Vagina (tissue), 2 donors: Measurements from ENCODE around the gene ADAMTS17. TPM values are rescaled to one million over a fixed set of nuclear protein-coding genes. Genes with fewer than 3 reads are reported as not detected.

Experiments
- DNase-seq, 2 donors: peaks; one replicate each; pipeline ENCODE4 v3.0.0-alpha.2; 2017; ENCODE audit errors: extremely low spot score in 2 of 2
- H3K27ac ChIP-seq: fragments of 200-600 bp; sonication (generic); one replicate; pipeline ENCODE4 v1.5.1; 2019
- H3K27me3 ChIP-seq: fragments of 200-600 bp; sonication (generic); one replicate; pipeline ENCODE4 v1.5.1; 2019
- H3K36me3 ChIP-seq, 2 donors: fragments of 200-600 bp; sonication (generic); one replicate each; pipeline ENCODE4 v1.5.1; 2017 to 2019
- H3K4me1 ChIP-seq: fragments of 200-600 bp; sonication (generic); one replicate; pipeline ENCODE4 v1.5.1; 2019
- H3K4me3 ChIP-seq, 2 donors: fragments of 200-600 bp; sonication (generic); 1 replicate in 1 of 2; 2 replicates in 1 of 2; pipeline ENCODE4 v1.5.1; 2016 to 2019
- H3K9me3 ChIP-seq: fragments of 200-600 bp; sonication (generic); one replicate; pipeline ENCODE4 v1.5.1; 2019
- POLR2A ChIP-seq, 2 donors: fragments of 450-650 bp; IDR thresholded peaks; one replicate each; pipeline ENCODE4 v1.6.1; 2017; ENCODE audit warnings: antibody characterized with exemption in 2 of 2, mild to moderate bottlenecking in 2 of 2, moderate library complexity in 2 of 2
- POLR2AphosphoS5 ChIP-seq, 2 donors: sonication (generic); formaldehyde crosslinking; IDR thresholded peaks; one replicate each; pipeline ENCODE4 v1.9.0; 2017; ENCODE audit warnings: antibody characterized with exemption in 2 of 2, mild to moderate bottlenecking in 2 of 2, low read depth in 1 of 2; ENCODE audit not compliant: insufficient read depth in 1 of 2
- intact Hi-C: fragments of 100-400 bp; cut with DNase I; formaldehyde crosslinking; loops from one replicate; pipeline ENCODE4 v1.15.1; 2023
- total RNA-seq: library from RNA; depleted of rRNA; stranded (reverse); fragments of >200 nt; gene quantifications from one replicate; pipeline ENCODE4 v1.2.3, GENCODE V29; 2016
- TF ChIP-seq, protein P1 (sequence below), 3 experiments: fragments of 450-650 bp in 2 of 3; fragments of 200-600 bp in 1 of 3; sonication (generic) in 1 of 3; IDR thresholded peaks; one replicate each; pipeline ENCODE4 v1.5.1; 2017 to 2019; ENCODE audit warnings: antibody characterized with exemption in 3 of 3, mild to moderate bottlenecking in 2 of 3, moderate library complexity in 2 of 3

Gene ADAMTS17
- total RNA-seq, 1 donor from 2014 or later: 16.0 TPM

DNA sequence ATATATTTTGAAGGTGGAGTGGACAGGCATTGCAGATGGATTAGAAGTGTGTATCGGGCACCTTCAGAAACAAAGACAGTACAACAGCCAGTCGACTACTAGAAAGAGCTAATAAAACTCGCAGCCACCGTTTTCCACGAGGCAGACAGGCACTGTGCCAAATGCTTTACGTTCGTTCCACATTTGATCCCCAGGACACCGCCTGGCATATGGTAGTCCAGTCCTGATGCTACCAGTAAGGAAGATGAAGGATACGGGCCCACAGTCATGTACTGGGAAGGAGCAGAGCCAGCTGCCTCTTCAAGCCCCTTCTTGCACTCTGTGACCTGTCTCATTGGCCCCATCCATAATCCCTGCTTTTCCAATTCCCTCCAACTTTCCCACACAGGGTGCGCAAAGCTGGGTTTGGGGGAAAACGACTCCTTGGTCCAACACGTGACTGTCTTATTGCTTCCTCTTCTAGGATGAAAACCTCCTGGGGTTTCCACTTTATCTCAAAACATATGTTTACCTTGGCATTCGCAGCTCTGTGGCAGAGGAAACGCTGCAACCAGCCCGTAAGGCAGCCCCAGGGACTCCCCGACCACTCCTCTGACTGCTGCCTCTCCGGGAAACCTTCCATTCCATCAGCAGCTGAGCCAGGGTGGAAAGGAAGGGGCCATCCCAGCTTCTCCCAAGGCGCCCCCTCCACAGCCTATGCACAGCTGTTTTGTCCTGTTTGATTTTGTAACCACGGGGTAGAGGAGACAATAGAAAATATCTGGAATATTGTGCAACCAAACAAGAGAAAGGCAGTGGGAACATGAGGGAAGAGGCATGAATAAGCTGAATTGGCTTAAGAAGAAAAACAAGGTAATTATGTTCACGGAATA lies 107.4 kb downstream of the ADAMTS17 start:
- no peak overlapping the region for H3K27ac ChIP-seq
- intact Hi-C loops: no loop called here
- no peak for DNase-seq
- peaks cover 10% of the 10 kb centered on the region for H3K4me1 ChIP-seq
- no peaks in the 10 kb centered on the region for H3K36me3 ChIP-seq
- TF ChIP-seq POLR2A (IDR thresholded peaks at IDR 0.05) (no peak), POLR2AphosphoS5 (IDR thresholded peaks at IDR 0.05; ENCODE audit: insufficient read depth in 1 of 2, low read depth in 1 of 2) (no peak)
- TF ChIP-seq, protein P1, sequence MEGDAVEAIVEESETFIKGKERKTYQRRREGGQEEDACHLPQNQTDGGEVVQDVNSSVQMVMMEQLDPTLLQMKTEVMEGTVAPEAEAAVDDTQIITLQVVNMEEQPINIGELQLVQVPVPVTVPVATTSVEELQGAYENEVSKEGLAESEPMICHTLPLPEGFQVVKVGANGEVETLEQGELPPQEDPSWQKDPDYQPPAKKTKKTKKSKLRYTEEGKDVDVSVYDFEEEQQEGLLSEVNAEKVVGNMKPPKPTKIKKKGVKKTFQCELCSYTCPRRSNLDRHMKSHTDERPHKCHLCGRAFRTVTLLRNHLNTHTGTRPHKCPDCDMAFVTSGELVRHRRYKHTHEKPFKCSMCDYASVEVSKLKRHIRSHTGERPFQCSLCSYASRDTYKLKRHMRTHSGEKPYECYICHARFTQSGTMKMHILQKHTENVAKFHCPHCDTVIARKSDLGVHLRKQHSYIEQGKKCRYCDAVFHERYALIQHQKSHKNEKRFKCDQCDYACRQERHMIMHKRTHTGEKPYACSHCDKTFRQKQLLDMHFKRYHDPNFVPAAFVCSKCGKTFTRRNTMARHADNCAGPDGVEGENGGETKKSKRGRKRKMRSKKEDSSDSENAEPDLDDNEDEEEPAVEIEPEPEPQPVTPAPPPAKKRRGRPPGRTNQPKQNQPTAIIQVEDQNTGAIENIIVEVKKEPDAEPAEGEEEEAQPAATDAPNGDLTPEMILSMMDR (IDR thresholded peaks at IDR 0.05): no peak
- H3K9me3 ChIP-seq: no peaks in the 10 kb centered on the region
- H3K4me3 ChIP-seq: no peak overlapping the region
- H3K27me3 ChIP-seq: no peaks in the 10 kb centered on the region

DNA sequence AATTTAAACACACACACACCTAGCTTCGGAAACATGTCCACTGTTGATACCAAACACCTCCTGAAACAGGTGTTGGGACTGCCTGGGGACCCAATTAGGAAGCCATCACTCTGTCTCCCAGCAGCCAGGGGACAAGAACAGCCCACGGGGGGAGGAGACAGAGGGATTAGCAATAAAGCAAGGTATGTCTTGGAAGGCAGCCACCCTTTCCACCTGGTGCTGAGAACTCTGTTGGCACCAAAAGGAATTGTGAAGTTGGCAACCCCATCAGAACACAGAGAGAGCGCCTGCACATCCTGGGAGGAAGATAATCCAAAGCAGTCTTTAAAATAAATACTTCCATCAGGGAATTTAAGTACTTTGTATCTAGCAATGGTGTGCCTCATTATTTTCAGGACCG lies 111.0 kb downstream of the ADAMTS17 start:
- no peak overlapping the region for H3K4me3 ChIP-seq
- intact Hi-C loops: no loop called here
- no peaks in the 10 kb centered on the region for H3K36me3 ChIP-seq
- no peaks in the 10 kb centered on the region for H3K27me3 ChIP-seq
- no peak overlapping the region for H3K27ac ChIP-seq
- H3K4me1 ChIP-seq: peaks cover 10% of the 10 kb centered on the region
- H3K9me3 ChIP-seq: no peaks in the 10 kb centered on the region
- DNase-seq: no peak
- TF ChIP-seq POLR2AphosphoS5 (IDR thresholded peaks at IDR 0.05; ENCODE audit: insufficient read depth in 1 of 2, low read depth in 1 of 2): no peak
- TF ChIP-seq, protein P1 (IDR thresholded peaks at IDR 0.05): no peak
- no peak for TF ChIP-seq POLR2A (IDR thresholded peaks at IDR 0.05)

DNA sequence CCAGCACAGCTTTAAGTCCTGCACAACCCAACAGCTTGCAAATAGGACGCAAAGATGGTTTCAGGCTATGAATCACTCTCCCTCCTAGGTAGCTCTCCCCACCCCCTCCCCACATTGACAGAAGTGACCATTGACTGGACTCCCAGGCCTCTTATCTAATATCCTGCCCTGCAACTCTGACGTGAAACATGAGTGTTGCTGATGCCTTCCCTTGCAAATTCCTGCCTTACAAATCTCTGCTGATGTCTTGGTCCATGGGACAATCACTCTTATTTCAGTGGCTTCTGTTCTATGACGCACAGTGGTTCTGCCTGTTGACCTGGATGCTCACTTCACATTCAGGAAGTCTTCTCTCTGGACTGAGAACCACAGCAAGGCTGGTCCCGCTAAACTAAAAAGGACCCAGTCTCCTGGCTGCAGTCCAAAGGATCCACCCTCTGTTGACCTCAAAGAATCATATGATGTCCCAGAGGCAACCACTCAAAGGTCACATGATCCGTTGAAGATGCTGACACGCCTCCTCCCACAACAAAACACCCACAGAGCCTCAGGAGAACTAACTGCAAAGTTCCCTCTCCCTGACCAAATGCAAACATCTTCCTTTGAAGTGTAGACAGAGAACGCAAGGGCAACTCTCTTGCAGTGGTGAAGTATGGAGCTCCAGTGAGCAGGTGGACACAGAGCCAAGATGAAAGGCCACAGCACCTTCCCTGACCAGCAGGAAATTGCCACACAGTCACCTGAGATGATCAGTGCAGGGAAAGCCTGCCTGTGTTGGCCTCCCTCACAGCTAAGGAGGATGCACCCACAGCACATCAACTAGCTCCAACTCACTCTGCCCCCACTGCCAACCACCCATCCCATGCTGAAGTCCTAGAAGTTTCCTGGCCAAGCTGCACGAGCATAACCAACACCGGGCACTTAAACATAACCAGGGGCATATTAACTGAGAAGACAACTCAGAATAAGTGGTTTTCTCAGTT lies 112.3 kb downstream of the ADAMTS17 start:
- Histone ChIP-seq H3K36me3 (no peaks in the 10 kb centered on the region), H3K4me3 (no peak overlapping the region), H3K4me1 (peaks cover 6% of the 10 kb centered on the region), H3K27me3 (no peaks in the 10 kb centered on the region), H3K27ac (no peak overlapping the region), H3K9me3 (no peaks in the 10 kb centered on the region)
- DNase-seq: no peak
- intact Hi-C loops: no loop called here
- TF ChIP-seq POLR2AphosphoS5 (IDR thresholded peaks at IDR 0.05; ENCODE audit: insufficient read depth in 1 of 2, low read depth in 1 of 2) (no peak), POLR2A (IDR thresholded peaks at IDR 0.05) (no peak)
- TF ChIP-seq, protein P1 (IDR thresholded peaks at IDR 0.05): no peak

DNA sequence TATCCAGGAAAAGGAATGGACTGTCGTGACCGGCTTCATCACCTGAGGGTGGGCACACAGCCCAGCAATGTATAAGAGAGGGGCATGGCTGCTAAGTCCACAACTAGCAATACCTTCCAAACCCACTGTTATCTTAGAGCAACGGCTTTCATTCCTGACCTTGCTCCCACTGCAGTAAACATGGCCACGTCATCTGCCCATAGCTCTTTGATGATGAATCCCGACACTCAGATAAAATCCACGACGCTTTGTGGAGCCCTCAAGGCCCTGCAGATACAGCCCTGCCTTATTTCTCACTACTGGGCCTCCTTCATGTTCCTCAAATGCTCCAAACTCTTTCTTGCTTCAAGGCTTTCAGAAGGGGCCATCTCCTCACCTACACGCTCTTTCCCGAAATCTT lies 114.0 kb downstream of the ADAMTS17 start:
- Histone ChIP-seq H3K9me3 (no peaks in the 10 kb centered on the region), H3K4me3 (no peak overlapping the region), H3K27me3 (no peaks in the 10 kb centered on the region), H3K4me1 (no peaks in the 10 kb centered on the region), H3K36me3 (no peaks in the 10 kb centered on the region), H3K27ac (no peak overlapping the region)
- intact Hi-C loops: no loop called here
- DNase-seq: no peak
- TF ChIP-seq, protein P1 (IDR thresholded peaks at IDR 0.05): no peak
- no peak for TF ChIP-seq POLR2A (IDR thresholded peaks at IDR 0.05)
- no peak for TF ChIP-seq POLR2AphosphoS5 (IDR thresholded peaks at IDR 0.05; ENCODE audit: insufficient read depth in 1 of 2, low read depth in 1 of 2)
